ENCODE results near the gene MKS1.

Gene MKS1

DNA sequence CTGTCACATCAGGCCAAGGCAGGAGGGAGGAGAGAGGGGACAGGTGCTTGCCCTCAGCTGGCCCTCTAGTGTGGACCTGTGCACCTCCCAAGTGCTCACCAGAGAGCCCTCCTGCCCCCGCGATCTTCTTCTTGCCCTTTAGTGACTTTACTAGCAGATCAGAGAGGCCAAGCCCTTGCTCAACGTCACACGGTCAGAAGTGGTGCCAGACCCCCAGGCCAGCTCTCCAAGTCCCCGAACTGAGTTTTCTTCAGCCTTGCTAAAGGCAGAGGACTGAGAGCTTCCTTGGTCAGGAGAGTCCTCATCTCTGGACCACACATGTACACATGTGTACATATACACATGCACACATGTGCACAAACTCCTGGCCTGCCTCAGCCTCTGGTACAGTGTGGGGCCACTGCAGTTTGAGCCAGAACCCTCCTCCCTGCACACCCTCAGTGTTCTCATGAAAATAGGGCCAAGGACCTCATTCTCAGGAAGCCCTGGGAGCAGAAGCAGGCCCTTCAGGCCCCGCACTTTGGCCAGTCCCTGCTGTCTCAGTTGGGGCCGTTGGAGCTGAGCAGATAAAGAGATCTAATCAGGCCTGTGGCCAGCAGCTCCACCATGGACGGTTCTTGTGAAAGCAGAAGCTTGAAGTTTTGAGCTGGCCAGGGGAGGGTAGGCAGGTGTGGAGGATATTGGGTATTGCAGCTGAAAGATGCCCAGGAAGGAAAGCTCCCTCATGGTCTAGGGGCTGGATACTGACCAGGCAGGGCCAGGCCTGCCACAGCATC, 33.9 kb downstream of the MKS1 start:
- no peak overlapping the region for H3K4me3 ChIP-seq (ENCODE audit: low read depth, low read length)
- TF ChIP-seq, protein P1, sequence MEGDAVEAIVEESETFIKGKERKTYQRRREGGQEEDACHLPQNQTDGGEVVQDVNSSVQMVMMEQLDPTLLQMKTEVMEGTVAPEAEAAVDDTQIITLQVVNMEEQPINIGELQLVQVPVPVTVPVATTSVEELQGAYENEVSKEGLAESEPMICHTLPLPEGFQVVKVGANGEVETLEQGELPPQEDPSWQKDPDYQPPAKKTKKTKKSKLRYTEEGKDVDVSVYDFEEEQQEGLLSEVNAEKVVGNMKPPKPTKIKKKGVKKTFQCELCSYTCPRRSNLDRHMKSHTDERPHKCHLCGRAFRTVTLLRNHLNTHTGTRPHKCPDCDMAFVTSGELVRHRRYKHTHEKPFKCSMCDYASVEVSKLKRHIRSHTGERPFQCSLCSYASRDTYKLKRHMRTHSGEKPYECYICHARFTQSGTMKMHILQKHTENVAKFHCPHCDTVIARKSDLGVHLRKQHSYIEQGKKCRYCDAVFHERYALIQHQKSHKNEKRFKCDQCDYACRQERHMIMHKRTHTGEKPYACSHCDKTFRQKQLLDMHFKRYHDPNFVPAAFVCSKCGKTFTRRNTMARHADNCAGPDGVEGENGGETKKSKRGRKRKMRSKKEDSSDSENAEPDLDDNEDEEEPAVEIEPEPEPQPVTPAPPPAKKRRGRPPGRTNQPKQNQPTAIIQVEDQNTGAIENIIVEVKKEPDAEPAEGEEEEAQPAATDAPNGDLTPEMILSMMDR (IDR thresholded peaks at IDR 0.05; ENCODE audit: borderline replicate concordance, insufficient read depth, low read depth, low read length), result no peak

- TF ChIP-seq, protein P1 (IDR thresholded peaks at IDR 0.05; ENCODE audit: borderline replicate concordance, insufficient read depth, low read depth, low read length), result no peak
- no peak overlapping the region for H3K4me3 ChIP-seq (ENCODE audit: low read depth, low read length)
Observed at GRCh38 chr17:58184308-58184985, 34.6 kb downstream of the MKS1 start.

GRCh38 chr17:58183514-58183913, 35.5 kb downstream of the MKS1 start:
- H3K4me3 ChIP-seq (ENCODE audit: low read depth, low read length), result no peak overlapping the region
- TF ChIP-seq, protein P1 (IDR thresholded peaks at IDR 0.05; ENCODE audit: borderline replicate concordance, insufficient read depth, low read depth, low read length), result no peak

- no peak overlapping the region for H3K4me3 ChIP-seq (ENCODE audit: low read depth, low read length)
- TF ChIP-seq, protein P1 (IDR thresholded peaks at IDR 0.05; ENCODE audit: borderline replicate concordance, insufficient read depth, low read depth, low read length), result no peak
Observed at GRCh38 chr17:58181796-58182195, 37.3 kb downstream of the MKS1 start.

DNA sequence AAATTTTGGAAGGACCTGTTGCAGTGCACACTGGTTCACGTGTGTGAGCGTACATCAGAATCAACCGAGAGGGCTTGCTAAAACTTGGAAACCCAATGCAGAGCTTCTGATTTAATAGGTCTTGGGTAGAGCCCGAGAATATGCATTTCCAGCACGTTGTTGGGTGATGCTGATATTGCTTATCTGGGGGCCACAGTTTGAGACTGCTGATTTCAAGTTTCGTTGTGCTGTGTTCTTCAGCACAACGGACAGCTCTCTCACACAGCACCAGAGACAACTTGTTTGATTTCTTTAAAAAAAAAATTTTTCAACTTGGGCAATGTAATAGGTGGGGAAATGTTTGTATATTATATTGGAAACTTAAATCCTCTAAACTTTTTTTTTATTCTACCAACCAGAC, 42.9 kb downstream of the MKS1 start:
- H3K4me3 ChIP-seq (ENCODE audit: low read depth, low read length), result no peak overlapping the region
- TF ChIP-seq, protein P1 (IDR thresholded peaks at IDR 0.05; ENCODE audit: borderline replicate concordance, insufficient read depth, low read depth, low read length), result no peak

- TF ChIP-seq, protein P1 (IDR thresholded peaks at IDR 0.05; ENCODE audit: borderline replicate concordance, insufficient read depth, low read depth, low read length), result no peak
- no peak overlapping the region for H3K4me3 ChIP-seq (ENCODE audit: low read depth, low read length)
Observed at GRCh38 chr17:58174871-58175270, 44.2 kb downstream of the MKS1 start.
